ENCODE data around the gene GPR107. TPM values are rescaled to one million over a fixed set of nuclear protein-coding genes. Genes with fewer than 3 reads are reported as not detected.

The GPR107 gene
- total RNA-seq, 1 experiment from 2014 or later, result 77.4 TPM

GRCh38 chr9:130051855-130052254, 1.9 kb upstream of the GPR107 start:
- BruUV-seq (replicated peaks), result no TSS peak
- CTCF ChIA-PET, result no interaction called here
- Histone ChIP-seq H2AFZ (no peak overlapping the region), H3K79me2 (ENCODE audit: low read depth) (peaks cover 48% of the 10 kb centered on the region), H3K36me3 (ENCODE audit: low read depth) (no peaks in the 10 kb centered on the region), H3F3A (ENCODE audit: insufficient read depth, low read depth) (peaks cover 21% of the 10 kb centered on the region; the same call in 1 of the 2 replicates), H3K27ac (peak overlapping the region; percentile 81), H3K9me2 (ENCODE audit: insufficient read depth) (no peaks in the 10 kb centered on the region), H3K4me2 (peak overlapping the region; percentile 81), H3K27me3 (ENCODE audit: insufficient read depth, low read depth) (no peaks in the 10 kb centered on the region), H3K9me3 (ENCODE audit: insufficient read depth, low read depth) (no peaks in the 10 kb centered on the region), H3K4me1 (replicated peaks; ENCODE audit: insufficient read depth) (peaks cover 28% of the 10 kb centered on the region), H4K20me1 (ENCODE audit: insufficient read depth) (no peaks in the 10 kb centered on the region), H3K4me3 (peak overlapping the region; percentile 96; the same call in 1 of the 2 replicates)
- peak; percentile 37 to 89 for DNase-seq
- intact Hi-C loops (cut with micrococcal nuclease; ENCODE audit: unreplicated experiment), result loop anchor here (5.0 kb wide), 1 partner anchor 140 kb away; no protein-coding TSS in a partner anchor
- no peak for TF ChIP-seq EZH2 (IDR thresholded peaks at IDR 0.05; ENCODE audit: low read depth)
- TF ChIP-seq CTCF (conservative IDR thresholded peaks at IDR 0.05), result no peak
- POLR2A ChIA-PET (ENCODE audit: unreplicated experiment), result interaction anchor here (0.6 kb wide), 1 partner anchor 161 kb away, joined by 4 read pairs; no protein-coding TSS in a partner anchor

- H3K36me3 ChIP-seq (ENCODE audit: low read depth), result no peaks in the 10 kb centered on the region
- intact Hi-C loops (cut with micrococcal nuclease; ENCODE audit: unreplicated experiment), result loop anchor here (1.0 to 5.0 kb wide), 2 partner anchors 141 to 168 kb away; no protein-coding TSS in a partner anchor
- no peaks in the 10 kb centered on the region for H3K27me3 ChIP-seq (ENCODE audit: insufficient read depth, low read depth)
- peaks cover 28% of the 10 kb centered on the region for H3K4me1 ChIP-seq (replicated peaks; ENCODE audit: insufficient read depth)
- peak overlapping the region; percentile 81 for H3K4me2 ChIP-seq
- H3K9me2 ChIP-seq (ENCODE audit: insufficient read depth), result no peaks in the 10 kb centered on the region
- peak overlapping the region; percentile 53 for H3K27ac ChIP-seq
- peak overlapping the region; percentile 89 for H2AFZ ChIP-seq
- H4K20me1 ChIP-seq (ENCODE audit: insufficient read depth), result no peaks in the 10 kb centered on the region
- H3K79me2 ChIP-seq (ENCODE audit: low read depth), result peaks cover 56% of the 10 kb centered on the region
- ChIA-PET POLR2A (ENCODE audit: unreplicated experiment) (interaction anchor here (0.6 to 0.7 kb wide), 2 partner anchors 30 to 188 kb away, joined by 5 to 6 read pairs; no protein-coding TSS in a partner anchor), CTCF (interaction anchor here (0.6 kb wide), 1 partner anchor 165 kb away, joined by 4 read pairs; no protein-coding TSS in a partner anchor)
- no peaks in the 10 kb centered on the region for H3K9me3 ChIP-seq (ENCODE audit: insufficient read depth, low read depth)
- TF ChIP-seq EZH2 (IDR thresholded peaks at IDR 0.05; ENCODE audit: low read depth) (no peak), CTCF (conservative IDR thresholded peaks at IDR 0.05) (no peak)
- no peak for DNase-seq
- H3K4me3 ChIP-seq, result peak overlapping the region; percentile 96
- no TSS peak for BruUV-seq (replicated peaks)
- peaks cover 17% of the 10 kb centered on the region; the same call in 1 of the 2 replicates for H3F3A ChIP-seq (ENCODE audit: insufficient read depth, low read depth)
Measured at GRCh38 chr9:130053109-130053503, 600 bp upstream of the GPR107 start.

GRCh38 chr9:130054325-130054786, 650 bp downstream of the GPR107 start:
- peak overlapping the region; percentile 89 for H2AFZ ChIP-seq
- TF ChIP-seq EZH2 (IDR thresholded peaks at IDR 0.05; ENCODE audit: low read depth) (no peak), CTCF (conservative IDR thresholded peaks at IDR 0.05) (no peak)
- peaks cover 17% of the 10 kb centered on the region; the same call in 1 of the 2 replicates for H3F3A ChIP-seq (ENCODE audit: insufficient read depth, low read depth)
- CTCF ChIA-PET, result no interaction called here
- no peak for DNase-seq
- no TSS peak for BruUV-seq (replicated peaks)
- H3K27me3 ChIP-seq (ENCODE audit: insufficient read depth, low read depth), result no peaks in the 10 kb centered on the region
- peak overlapping the region; percentile 96 for H3K4me3 ChIP-seq
- peaks cover 58% of the 10 kb centered on the region for H3K79me2 ChIP-seq (ENCODE audit: low read depth)
- peaks cover 28% of the 10 kb centered on the region for H3K4me1 ChIP-seq (replicated peaks; ENCODE audit: insufficient read depth)
- H3K9me3 ChIP-seq (ENCODE audit: insufficient read depth, low read depth), result no peaks in the 10 kb centered on the region
- peak overlapping the region; percentile 53 for H3K27ac ChIP-seq
- intact Hi-C loops (cut with micrococcal nuclease; ENCODE audit: unreplicated experiment), result loop anchor here (5.0 kb wide), 1 partner anchor 142 kb away; no protein-coding TSS in a partner anchor
- POLR2A ChIA-PET (ENCODE audit: unreplicated experiment), result no interaction called here
- no peaks in the 10 kb centered on the region for H3K36me3 ChIP-seq (ENCODE audit: low read depth)
- H3K4me2 ChIP-seq, result peak overlapping the region; percentile 81
- no peaks in the 10 kb centered on the region for H3K9me2 ChIP-seq (ENCODE audit: insufficient read depth)
- H4K20me1 ChIP-seq (ENCODE audit: insufficient read depth), result peaks cover 5% of the 10 kb centered on the region; the same call in 1 of the 2 replicates

Measured in PC-9 (cell line).